GF-D8 (cell line): ENCODE measurements around the gene MT1F.
"Not testable (repeated sequence)": the region's sequence is repeated elsewhere in the genome, so short reads cannot be mapped to it uniquely, and the experiment has no call there.

ENCODE experiments used
- DNase-seq: peaks from one replicate; lab custom pipeline; 2025; lab: John Stamatoyannopoulos, UW

Gene MT1F

DNA sequence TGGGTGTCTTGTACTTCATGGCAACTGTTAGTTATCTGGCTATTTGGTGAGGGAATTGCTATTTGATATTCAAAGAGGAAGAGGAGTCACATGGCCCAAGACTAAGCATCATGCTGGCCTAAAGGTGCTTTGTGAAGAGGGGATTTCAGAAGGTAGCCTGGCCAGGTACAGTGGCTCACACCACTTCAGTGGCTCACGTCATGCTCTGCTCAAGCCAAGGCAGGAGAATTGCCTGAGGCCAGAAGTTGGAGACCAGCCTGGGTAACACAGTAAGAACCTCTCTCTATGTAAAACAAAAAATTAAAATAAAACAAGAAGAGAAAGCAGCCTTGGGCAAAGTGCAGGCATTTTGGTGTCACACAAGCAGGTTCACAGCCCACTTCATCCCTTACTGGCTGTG lies 12.4 kb upstream of the MT1F start:
- DNase-seq = no peak

- DNase-seq = no peak
These were observed 11.9 kb upstream of the MT1F start for GRCh38 chr16:56645838-56646237.

DNA sequence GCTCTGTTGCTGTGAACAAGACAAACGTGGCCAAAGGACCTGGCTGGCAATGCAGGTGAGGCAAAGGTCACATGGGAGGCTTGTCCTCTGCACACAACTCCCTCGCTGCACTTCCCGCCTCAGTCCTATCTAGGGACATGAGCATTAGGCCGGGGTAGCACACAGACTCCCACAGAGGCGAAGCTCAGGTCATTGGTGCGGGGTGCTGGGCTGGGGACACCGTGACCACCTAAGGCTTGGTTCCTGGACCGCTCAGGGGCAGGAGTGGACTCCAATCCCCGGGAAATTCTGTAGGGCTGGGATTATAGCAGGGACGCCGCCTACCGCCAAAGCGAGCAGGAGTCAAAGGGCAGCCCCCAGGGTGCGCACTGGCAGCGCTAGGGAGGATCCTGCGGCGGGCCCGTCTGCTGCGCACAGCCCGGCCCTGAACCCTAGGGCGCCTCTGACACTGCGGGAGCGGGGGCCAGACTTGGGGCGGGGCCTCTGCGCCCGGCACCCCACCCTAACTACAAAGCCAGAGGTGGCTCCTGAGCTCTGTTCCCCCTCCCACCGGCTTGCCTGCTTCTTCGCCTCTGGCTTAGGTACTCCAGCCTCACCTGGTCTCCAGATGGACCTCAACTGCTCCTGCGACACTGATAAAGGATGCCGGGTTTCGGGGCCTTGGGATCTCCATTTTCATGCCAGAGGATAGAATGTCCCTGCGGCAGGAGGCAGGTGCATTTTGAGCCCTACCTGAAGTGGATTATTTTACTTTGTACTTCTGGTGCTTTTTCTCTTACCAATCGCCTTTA lies 9.9 kb upstream of the MT1F start:
- no peak for DNase-seq

DNA sequence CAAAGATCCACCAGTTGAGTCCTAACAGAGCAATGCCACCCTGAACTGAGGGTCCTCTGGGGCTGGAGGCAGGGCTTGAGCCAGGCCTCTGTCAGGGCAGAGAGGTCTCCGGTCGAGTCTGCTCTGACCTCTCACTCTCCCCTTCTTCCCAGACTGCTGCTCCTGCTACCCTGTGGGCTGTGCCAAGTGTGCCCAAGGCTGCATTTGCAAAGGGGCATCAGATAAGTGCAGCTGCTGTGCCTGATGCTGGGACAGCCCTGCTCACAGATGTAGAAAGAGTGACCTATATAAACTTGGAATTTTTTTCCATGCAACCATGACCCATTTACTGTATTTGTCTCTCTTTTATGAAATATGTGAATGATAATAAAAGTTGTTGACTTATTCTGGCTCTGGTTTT lies 8.5 kb upstream of the MT1F start:
- no peak for DNase-seq

DNA sequence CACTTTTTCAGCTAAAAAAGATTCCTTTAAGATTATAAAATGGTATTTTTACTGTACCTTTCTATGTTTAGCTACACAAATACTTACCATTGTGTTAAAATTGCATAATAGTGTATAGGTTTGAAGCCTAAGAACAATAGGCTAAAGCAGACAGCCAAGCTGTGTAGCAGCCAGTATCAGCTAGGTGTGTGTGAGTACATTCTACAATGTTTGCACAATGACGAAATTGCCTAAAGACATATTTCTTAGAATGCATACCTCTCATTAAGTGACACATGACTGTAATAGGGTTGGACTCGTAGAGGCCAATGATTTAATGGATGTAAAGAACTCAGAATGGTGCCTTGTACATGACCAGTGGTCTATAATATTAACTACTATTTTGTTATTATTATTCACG lies 7.9 kb upstream of the MT1F start:
- no peak for DNase-seq

DNA sequence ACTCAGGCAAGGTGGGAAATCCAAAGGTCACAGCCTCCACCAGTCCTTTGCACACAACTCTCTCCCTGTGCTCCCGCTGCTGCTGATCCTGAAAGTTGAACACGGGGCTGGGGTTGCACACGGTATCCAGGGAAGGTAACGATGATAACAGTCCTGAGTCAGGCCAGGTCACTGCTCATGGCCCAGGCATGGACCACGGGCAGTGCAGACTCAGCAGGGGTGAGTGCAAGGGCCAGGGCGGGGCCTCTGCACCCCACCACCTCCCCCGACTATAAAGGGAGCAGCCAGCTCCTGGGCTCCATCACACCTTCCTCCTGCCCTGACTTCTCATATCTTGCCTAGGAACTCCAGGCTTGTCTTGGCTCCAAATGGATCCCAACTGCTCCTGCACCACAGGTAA lies 6.2 kb upstream of the MT1F start, which contains the start of gene MT1B:
Gene MT1B, plus strand, starts transcription at position 301 of the 400 bp plus-strand sequence. Its CDS starts 68 bp downstream, at position 369.
- no peak for DNase-seq

DNA sequence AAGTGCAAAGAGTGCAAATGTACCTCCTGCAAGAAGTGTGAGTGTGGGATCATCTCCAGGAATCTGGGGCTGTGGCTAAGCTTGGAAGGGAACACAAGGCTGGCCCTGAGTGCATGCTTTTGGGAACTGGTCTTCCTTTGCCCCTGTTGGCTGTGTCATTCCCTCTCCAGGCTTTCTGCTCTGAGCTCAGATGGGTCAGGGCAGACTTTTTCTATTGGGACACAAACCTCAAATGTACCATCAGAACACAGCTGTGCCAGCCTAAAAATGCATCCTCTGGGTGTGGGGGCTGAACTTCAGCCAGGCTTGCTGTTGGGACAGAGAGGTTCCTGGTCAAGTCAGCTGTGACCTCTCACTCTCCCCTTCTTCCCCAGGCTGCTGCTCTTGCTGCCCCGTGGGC lies 5.2 kb upstream of the MT1F start:
- DNase-seq = no peak

GRCh38 chr16:56653218-56653617 lies 4.5 kb upstream of the MT1F start:
- DNase-seq = no peak

DNA sequence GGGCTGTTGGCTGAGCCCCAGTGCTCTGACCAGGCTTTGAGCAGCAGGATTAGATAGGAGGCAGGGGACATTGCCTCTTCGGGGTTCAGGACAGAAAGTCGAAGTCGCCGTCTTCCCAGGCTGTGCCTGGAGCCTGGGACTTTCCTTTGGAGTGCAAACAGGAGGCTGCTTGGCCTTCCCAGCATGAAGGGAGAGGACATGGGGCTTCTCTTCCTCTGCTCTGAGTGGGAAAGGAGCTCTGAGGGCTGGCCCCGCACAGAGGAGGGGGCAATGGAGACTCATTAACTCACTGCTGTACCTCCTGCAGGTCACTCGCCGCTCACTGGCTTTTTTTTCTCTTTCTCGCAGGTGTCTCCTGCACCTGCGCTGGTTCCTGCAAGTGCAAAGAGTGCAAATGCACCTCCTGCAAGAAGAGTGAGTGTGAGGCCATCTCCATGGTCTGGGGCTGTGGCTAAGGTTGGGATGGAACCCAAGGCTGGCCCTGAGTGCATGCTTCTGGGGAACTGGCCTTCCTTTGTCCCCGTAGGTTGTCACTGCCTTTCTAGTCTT lies 642 bp downstream of the MT1F start:
- no peak for DNase-seq

DNA sequence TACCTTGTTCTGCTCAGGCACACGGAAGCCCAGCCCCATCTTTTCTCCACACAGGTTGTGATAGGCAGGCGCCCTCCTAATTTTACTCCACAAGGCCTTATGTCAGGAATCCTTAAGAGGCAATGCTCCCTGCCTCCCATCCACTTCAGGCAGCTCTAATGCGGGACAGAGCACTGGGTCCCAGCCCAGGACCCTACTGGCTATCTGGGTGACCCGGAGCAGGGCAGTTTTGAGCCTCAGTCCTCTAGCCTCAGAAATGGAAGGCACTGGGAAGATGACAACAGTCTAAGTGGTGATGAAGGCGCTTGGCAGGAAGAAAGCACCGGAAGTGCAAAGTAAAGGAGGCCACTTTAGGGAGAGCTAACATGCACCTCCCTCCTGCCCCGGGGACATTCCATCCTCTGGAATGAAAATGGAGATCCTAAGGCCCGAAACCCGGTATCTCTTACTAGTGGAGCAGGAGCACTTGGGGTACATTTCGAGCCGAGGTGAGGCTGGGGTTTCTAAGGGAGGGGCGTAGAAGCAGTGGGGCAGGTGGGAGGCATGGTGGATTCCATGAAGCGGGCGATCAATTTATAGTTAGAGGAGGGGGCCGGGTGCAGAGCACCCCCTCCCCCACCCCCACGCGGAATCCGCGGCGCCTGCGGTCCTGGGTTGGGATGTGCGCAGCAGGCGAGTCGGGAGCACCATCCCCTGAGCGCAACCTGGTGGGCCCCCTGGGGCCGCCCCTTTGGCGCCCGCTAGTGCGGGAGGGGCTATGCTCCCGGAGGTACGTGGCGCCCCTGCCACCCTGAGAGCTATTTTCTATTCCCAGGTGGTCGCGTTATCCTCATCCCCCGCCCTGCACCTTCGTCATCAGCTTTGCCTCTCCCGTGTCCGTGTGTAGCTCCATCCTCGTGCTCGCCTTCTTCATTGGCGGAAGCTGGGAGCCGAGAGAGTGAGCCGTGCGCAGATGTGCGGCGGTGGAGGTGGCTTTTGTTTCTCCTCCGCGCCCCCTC lies 4.9 kb downstream of the MT1F start:
- no peak for DNase-seq

DNA sequence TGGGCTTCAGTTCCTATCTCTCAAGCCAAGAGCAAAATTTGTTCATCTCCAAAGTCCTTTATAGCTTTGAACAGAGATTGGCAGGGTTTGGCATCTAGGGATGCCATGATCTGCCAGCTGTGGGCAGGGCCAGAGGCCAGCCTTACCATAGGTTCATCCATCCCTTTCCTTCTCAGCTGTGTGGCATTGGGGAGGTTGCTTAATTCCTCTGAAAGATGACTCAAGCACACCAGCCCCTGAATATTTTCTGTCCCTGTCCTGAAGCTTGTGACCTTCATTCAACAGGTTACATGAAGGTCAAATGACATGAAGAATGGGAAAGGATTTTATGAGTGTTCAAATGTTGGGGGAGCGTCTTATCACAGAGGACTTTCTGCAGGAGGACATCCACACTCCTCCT lies 6.7 kb downstream of the MT1F start:
- no peak for DNase-seq

DNA sequence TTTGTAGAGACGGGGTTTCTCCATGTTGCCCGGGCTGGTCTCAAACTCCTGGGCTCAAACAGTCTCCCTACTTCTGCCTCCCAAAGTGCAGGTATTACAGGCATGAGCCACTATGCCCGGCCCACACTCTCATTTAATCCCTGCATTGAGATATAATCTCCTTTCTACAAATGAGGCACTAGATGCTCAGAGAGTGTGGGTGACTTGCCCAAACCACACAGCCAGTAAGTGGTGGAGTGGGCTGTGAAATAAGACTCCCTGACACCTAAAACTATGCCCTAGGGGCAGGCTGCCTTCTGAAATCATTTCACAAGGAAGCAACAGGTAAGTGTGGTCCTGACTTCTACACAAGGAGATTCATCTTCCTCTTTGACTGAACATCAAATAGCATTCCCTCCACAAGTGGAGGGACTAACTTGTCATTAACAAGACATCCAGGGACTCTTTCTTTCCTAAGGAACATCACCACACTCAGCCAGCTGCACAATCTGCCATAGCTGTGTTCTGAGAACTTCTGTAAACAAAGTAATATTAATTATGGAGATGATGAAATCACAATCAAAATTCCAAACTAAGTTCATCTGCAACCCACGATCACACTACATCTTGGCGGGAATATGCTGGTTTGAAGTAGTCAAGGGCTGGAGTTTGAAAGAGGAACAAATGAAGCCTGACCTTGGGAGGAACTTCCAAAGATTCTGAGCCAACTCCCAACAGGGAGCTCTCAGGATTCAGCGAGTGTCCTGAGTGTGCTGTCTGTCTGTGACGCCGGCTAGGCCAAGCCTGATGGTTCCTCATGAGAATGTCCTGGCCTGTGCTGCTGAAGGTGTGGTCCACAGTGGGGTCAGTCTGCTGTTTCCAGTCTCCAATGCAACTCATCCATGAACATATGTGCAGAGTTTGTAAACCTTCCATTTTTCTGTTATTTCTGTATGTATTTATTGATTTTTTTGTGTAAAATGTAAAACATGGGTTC lies 7.8 kb downstream of the MT1F start:
- not testable (repeated sequence) for DNase-seq

DNA sequence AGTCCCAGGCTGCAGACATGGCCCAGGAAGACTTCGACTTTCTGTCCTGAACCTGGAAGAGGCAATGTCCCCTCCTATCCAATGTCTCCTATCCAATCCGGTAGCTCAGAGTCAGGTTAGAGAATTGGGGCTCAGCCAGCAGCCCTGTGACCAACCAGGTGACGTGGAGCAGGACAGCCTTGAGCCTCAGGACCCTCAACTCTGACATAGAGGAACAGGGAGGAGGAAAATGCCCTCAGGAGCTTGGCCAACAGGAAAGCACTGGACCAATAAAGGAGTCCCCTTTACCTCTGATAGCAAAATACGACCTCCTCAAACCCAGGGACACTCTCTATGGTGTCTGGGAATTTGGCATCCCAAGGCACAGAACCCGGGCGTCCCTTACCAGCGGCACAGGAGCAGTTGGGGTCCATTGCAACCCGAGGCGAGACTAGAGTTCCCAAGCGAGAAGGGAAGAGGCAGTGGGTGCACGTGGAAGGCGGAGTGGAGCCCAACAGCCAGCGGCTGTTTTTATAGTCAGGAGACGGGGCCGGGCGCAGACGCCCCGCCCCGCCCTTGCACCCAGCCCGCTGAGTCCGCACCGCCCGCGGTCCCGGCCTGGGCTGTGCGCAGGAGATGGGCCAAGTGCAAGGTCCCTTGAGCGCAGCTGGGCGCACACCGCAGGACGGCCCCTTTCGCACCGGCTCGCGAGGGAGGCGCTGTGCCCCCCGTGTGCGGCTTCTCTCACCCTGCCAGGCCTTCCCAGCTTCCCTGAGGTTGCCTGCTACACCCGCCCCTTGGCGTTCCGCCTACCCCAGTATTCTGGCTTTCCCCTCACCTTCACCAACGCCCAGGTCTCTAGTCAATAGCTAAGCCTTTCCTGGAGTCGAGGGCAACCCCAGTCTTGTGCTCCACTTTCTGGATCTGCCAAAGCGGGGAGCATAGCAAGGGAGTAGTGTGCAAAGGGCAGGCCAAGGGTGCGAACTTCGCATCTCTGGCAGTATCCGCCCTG lies 10.1 kb downstream of the MT1F start, which contains the start of gene MT1G:
Gene MT1G, minus strand, starts transcription at position 485 of the 991 bp plus-strand sequence. Its CDS starts 72 bp downstream, at position 413.
- peak; percentile 13 for DNase-seq

DNA sequence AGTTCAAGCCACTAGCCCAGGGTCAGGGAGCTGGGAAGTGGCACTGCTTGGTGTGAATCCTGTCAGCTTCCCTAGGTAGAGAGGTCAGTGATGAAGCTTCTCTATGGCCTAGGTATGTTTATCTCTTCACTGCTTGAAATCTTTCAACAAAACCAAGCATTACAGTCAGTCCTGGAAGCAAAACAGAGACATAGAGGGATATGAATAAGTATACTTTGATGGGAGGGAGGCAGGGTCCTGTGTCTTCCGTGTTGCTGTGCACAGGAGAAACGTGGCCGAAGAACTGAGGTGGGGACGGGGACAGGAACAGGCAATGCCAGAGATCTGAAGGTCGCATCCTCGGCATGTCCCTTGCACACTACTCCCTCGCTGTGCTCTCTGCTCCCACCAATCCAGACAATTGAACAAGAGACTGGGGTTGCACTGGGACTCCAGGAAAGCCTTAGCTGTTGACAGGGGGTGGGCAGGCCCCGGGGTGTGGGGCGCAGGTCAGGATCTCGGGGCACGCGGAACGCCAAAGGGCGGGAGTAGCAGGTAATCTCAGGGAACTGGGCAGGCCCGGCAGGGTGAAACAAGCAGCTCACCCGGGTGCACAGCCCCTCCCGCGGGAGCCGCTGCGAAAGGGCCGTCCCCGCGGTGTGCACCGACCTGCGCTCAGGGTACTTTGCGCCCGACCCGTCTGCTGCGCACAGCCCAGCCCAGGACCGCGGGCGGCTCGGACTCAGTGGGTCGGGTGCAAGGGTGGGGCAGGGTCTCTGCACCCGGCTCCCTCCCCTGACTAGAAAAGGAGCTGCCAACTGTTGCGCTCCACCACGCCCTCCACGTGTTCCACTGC lies 11.5 kb downstream of the MT1F start, which contains the start of gene MT1H:
Gene MT1H, plus strand, starts transcription at position 810 of the 835 bp plus-strand sequence. CDS start 71 bp downstream, outside the sequence.
- DNase-seq = no peak

DNA sequence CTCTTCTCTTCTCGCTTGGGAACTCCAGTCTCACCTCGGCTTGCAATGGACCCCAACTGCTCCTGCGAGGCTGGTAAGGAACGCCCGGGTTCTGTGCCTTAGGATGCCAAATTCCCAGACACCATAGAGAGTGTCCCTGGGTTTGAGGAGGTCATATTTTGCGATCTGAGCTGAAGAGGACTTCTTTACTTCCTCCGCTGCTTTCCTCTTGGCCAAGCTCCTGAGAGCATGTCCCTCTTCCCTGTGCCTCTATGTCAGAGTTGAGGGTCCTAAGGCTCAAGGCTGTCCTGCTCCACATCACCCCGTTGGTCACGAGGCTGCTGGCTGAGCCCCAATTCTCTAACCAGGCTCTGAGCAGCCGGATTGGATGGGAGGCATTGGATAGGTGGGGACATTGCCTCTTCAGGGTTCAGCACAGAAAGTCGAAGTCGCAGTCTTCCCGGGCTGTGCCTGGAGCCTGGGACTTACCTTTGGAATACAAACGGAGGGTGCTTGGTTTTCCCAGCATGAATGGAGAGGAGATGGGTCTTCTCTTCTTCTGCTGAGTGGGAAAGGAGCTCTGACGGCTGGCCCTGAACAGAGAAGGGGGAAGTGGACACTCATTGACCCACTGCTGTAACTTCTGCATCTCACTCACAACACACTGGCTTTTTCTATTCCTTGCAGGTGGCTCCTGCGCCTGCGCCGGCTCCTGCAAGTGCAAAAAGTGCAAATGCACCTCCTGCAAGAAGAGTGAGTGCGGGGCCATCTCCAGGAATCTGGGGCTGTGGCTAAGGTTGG lies 12.3 kb downstream of the MT1F start:
- DNase-seq = no peak

GRCh38 chr16:56670620-56670934 lies 12.8 kb downstream of the MT1F start:
- DNase-seq = no peak

DNA sequence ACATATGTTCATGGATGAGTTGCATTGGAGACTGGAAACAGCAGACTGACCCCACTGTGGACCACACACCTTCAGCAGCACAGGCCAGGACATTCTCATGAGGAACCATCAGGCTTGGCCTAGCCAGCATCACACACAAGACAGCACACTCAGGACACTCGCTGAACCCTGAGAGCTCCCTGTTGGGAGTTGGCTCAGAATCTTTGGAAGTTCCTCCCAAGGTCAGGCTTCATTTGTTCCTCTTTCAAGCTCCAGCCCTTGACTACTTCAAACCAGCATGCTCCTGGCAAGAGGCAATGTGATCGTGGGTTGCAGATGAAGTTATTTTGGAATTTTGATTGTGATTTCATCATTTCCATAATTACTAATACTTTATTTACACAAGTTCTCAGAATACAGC lies 13.9 kb downstream of the MT1F start:
- DNase-seq = not testable (repeated sequence)

GRCh38 chr16:56672171-56672570 lies 14.4 kb downstream of the MT1F start:
- not testable (repeated sequence) for DNase-seq
